Measurements from ENCODE around the gene SASH3.

- TF ChIP-seq CTCF (IDR thresholded peaks at IDR 0.05) (no peak), EP300 (IDR thresholded peaks at IDR 0.05) (no peak)
These were observed 31.4 kb upstream of the SASH3 start for GRCh38 chrX:129748305-129748704.

Measured in esophagus muscularis mucosa (tissue), 3 donors.